Brain microvascular endothelial cell (primary cell): ENCODE data around the gene LAIR1.

Source experiments
- DNase-seq: peaks from one replicate; pipeline ENCODE4 v3.0.0-alpha.2; 2020
- H3K27ac ChIP-seq: fragments of 250-450 bp; sonication (Bioruptor Pico); 2 replicates; pipeline ENCODE4 v1.5.1; 2020; ENCODE audit warnings: mild to moderate bottlenecking, moderate library complexity
- H3K27me3 ChIP-seq: fragments of 250-450 bp; sonication (Bioruptor Pico); replicated peaks from 2 replicates; pipeline ENCODE4 v1.5.1; 2020; ENCODE audit warnings: mild to moderate bottlenecking
- H3K36me3 ChIP-seq: fragments of 250-450 bp; sonication (Bioruptor Pico); replicated peaks from 2 replicates; pipeline ENCODE4 v1.5.1; 2020; ENCODE audit warnings: mild to moderate bottlenecking
- H3K4me3 ChIP-seq: 2 replicates; pipeline ENCODE4 v1.5.1; 2011; ENCODE audit warnings: low read depth, mild to moderate bottlenecking, control low read depth, low read length, moderate library complexity
- in situ Hi-C: cut with HindIII; loops from 2 replicates; pipeline ENCODE4 v1.10.0; 2017; ENCODE audit warnings: low sequenced_read_pairs, low pct_ligation_motif_present
- TF ChIP-seq, protein P1 (sequence below): IDR thresholded peaks from 2 replicates; pipeline ENCODE4 v1.5.1; 2011; ENCODE audit warnings: low read depth, mild to moderate bottlenecking, moderate library complexity, low read length, control low read depth, inconsistent platforms; ENCODE audit errors: missing control alignments

The LAIR1 gene, protein sequence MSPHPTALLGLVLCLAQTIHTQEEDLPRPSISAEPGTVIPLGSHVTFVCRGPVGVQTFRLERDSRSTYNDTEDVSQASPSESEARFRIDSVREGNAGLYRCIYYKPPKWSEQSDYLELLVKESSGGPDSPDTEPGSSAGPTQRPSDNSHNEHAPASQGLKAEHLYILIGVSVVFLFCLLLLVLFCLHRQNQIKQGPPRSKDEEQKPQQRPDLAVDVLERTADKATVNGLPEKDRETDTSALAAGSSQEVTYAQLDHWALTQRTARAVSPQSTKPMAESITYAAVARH

DNA sequence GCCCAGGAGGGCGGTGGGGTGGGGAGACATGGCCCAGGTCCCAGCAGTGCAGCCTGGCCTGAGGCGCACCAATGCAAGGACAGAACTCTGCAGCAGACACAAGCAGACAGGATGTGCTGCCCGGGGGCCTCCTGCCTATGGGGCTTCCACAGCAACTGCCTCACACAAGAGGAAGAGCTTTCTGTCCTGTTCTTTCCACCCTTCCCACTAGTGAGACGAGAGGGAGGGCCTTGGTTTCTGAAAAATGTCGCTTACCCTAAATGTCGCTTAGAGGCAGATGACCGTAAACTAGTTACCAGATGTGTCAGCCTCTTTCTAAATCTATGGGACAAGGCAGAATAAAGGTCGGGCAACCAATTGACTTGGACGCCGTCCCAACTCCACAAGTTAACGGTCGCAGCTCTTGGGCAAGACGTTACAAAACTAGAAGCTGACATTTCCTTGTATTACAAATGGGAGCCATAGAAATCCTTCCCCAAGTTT lies at the start of gene LAIR1:
TSS of gene LAIR1 (minus strand) at position 157 of the 483 bp plus-strand sequence. CDS start at position 30, 127 bp downstream.
- Histone ChIP-seq H3K36me3 (no peaks in the 10 kb centered on the region), H3K27me3 (no peaks in the 10 kb centered on the region), H3K4me3 (no peak within 1 kb of the TSS), H3K27ac (no peak within 1 kb of the TSS)
- DNase-seq = no peak
- TF ChIP-seq, protein P1, sequence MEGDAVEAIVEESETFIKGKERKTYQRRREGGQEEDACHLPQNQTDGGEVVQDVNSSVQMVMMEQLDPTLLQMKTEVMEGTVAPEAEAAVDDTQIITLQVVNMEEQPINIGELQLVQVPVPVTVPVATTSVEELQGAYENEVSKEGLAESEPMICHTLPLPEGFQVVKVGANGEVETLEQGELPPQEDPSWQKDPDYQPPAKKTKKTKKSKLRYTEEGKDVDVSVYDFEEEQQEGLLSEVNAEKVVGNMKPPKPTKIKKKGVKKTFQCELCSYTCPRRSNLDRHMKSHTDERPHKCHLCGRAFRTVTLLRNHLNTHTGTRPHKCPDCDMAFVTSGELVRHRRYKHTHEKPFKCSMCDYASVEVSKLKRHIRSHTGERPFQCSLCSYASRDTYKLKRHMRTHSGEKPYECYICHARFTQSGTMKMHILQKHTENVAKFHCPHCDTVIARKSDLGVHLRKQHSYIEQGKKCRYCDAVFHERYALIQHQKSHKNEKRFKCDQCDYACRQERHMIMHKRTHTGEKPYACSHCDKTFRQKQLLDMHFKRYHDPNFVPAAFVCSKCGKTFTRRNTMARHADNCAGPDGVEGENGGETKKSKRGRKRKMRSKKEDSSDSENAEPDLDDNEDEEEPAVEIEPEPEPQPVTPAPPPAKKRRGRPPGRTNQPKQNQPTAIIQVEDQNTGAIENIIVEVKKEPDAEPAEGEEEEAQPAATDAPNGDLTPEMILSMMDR = no peak
- in situ Hi-C loops = no loop called here

DNA sequence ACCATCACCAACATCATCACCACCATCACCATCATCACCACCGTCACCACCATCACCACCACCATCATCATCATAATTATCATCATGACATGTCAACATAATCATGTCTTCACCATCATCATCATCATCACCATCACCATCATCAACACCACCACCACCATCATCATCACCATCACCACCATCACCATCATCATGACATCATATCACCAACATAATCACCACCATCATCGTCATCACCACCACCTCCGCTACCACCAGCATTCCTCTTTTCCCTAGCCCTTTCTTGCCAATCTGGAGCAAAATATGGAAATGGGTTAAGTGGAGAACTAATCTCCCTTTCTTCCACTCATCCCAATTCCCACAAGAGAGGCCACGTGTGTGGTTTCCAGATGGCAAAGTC lies 49.4 kb upstream of the LAIR1 start:
- H3K27ac ChIP-seq = no peak overlapping the region

DNA sequence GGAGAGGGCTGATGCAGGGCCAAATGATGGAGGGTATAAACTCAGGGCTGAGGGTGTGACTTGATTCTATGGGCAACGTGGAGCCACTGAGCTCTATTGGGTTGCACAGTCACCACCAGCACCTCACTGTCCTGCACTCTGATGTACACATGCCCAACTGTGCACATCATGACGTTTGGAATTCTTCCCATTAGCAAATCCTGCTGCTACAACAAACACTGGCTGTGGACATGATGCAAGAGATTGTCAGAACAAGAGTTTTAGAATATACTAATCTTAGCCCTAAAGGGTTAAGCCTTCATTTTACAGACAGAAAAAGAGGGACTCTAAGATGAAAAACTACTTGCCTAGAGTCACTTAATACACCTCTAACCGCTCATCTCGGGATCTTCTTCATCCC lies 48.1 kb upstream of the LAIR1 start:
- TF ChIP-seq, protein P1 = no peak
- Histone ChIP-seq H3K4me3 (no peak overlapping the region), H3K27ac (no peak overlapping the region), H3K36me3 (no peaks in the 10 kb centered on the region), H3K27me3 (peaks cover 25% of the 10 kb centered on the region)
- DNase-seq = no peak
- in situ Hi-C loops = no loop called here

More for the DNA sequence above, 49.4 kb upstream of the LAIR1 start:
- TF ChIP-seq, protein P1 = no peak
- Histone ChIP-seq H3K4me3 (no peak overlapping the region), H3K27me3 (peaks cover 25% of the 10 kb centered on the region), H3K36me3 (no peaks in the 10 kb centered on the region)
- in situ Hi-C loops = no loop called here
- no peak for DNase-seq

DNA sequence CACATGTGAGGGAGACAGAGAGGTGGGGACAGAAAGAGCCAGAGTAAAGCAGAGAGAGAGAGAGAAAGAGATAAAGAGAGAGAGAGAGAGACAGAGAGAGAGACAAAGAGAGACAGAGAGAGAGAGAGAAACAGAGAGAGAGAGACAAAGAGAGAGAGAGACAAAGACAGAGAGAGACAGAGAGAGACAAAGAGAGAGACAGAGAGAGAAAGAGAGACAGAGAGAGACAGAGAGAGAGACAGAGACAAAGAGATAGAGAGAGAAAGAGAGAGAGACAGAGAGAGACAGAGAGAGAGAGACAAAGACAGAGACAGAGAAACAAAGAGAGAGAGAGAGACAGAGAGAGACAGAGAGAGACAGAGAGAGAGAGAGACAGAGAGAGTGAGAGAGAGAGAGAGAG lies 46.3 kb upstream of the LAIR1 start:
- no peaks in the 10 kb centered on the region for H3K36me3 ChIP-seq
- DNase-seq = no peak
- TF ChIP-seq, protein P1 = no peak
- H3K27me3 ChIP-seq = peaks cover 12% of the 10 kb centered on the region
- no peak overlapping the region for H3K4me3 ChIP-seq
- no peak overlapping the region for H3K27ac ChIP-seq
- in situ Hi-C loops = no loop called here

DNA sequence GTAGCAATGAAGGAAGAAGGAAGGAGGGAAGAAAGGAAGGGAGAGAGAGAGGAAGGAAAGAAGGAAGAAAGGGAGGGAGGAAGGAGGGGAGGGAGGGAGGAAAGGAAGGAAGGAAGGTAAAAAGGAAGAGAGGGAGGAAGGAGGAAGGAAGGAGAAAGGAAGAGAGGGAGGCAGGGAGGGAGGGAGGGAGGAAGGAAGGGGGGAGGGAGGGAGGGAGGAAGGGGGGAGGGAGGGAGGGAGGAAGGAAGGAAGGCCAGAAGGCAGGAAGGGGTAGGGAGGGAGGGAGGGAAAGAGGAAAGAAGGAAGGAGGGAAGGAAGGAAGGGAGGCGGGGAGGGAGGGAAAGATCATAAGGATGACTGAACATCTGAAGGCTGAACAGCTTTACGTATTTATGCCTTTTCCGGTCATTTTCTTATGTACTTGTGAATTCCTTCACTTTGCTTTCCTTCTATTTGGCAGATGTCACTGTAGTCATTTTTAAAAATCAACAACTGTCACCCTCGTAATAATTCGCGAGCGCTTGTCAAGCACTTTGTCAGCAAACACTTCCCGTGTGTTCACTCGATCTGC lies 43.8 kb upstream of the LAIR1 start:
- in situ Hi-C loops = no loop called here
- no peak for DNase-seq
- TF ChIP-seq, protein P1 = no peak

More for the DNA sequence above, 43.8 kb upstream of the LAIR1 start:
- Histone ChIP-seq H3K36me3 (no peaks in the 10 kb centered on the region), H3K27me3 (no peaks in the 10 kb centered on the region), H3K27ac (no peak overlapping the region), H3K4me3 (no peak overlapping the region)
